Stimulated activated CD8-positive, alpha-beta memory T cell treated with anti-CD3 and anti-CD28 coated beads, Interleukin-4, amount 100 ng/mL, for 24 hours (primary cell): ENCODE measurements around the gene MRPS34.
A peak's percentile ranks its signal among the peaks of the same experiment; 100 is the strongest.

Experiments used
- DNase-seq: peaks from one replicate; pipeline ENCODE4 v3.0.0-alpha.2; 2020; ENCODE audit warnings: low read depth

The MRPS34 gene

DNA sequence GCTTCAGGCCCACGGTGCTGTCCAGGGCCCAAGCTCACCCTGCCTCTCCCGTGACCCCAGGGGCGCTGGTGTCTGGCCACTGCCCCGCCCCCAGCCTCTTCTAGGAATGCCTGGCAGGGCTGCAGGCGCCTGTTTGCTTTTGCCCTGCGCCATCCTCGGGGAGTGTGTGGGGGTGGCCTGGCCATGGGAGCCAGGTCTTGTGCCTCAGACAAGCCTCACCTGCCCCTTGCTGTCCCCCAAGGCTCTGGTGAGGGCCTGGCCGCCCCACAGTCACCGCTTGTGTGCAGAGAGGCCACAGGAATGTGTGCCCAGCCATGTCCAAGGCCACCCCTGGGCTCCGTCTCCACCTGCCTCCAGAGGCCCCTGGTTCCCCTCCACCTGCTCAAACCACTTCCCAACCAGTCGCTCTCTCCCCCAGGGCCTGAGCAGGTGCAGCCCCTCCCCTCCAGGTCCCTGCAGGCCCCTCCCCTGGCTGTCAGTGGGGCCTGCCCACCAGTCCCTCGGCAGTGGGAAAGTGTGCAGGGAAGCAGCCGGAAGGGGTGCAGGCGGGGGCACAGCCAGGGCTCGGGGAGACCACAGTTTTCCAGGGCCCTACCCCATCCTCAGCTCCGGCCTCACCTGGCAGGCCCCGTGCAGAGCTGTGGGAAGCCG, 21.4 kb upstream of the MRPS34 start:
- no peak for DNase-seq

DNA sequence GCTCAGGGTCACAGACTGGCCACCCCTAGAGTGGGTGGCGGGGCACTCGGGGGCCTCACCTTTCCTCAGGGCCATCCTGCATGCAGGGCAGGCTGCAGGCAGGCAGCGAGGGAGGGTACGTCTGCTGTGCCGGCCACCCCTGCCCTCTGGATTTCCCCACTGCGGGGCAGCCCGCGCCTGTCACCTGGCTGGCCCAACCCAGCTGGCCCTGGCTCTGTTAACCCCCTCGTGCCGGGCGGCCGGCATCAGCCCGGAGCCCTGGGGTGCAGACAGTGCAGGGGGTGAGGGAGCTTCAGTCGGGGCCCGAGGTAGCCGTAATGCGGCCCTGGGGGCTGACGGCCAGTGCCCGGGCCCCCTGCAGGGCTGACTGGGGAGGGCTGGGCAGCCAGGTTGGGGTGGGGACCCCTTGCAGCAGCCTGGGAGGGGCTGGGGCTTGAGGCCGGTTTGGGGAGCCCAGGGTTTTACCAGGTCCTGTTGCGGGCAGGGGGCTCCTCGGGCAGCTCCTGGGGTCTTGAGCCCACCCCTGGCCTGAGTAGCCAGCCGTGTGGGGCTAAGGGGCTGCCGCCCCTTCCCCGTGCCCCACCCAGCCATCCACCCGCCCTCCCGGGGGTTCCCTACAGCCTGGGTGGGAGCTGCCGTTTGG, 20.8 kb upstream of the MRPS34 start, which contains the start of gene IGFALS:
TSS of gene IGFALS (minus strand) at position 128 of the 643 bp plus-strand sequence. CDS start at position 75, 53 bp downstream.
- no peak for DNase-seq

DNA sequence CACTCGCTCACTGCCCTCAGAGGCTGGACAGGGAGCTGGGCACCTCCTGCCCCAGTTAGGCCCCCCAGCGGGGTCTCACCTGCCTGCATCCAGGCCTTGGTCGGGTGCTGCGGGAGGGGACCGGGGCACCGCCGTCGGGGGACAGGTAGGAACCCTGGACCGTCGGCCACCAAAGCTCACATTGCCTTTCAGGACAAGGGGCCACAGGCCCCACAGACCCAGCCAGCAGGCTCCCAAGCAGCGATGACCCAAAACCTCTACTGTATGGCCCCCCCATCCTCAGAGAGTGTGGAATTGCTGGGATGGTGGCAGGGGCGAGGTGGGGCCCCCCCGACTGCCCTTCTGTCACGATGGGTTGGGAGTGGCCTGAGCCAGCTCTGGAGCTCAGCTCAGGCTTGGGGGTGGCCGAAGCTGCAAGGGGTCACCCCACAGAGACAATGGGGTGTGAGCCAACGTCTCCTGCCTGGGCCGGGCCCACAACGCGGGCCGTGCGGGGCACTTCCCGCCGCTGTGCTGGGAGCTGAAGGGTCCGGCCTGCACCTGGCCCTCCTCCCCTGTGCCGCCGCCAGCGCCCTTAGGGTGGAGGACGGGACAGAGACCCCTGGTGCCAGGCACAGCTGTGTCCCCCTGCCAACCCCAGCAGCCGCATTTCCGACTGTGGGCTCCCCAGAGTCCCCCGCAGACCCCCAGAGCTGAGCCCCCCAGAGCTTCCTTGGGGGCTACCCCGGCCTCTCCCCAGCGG, 20.1 kb upstream of the MRPS34 start:
- DNase-seq = no peak

DNA sequence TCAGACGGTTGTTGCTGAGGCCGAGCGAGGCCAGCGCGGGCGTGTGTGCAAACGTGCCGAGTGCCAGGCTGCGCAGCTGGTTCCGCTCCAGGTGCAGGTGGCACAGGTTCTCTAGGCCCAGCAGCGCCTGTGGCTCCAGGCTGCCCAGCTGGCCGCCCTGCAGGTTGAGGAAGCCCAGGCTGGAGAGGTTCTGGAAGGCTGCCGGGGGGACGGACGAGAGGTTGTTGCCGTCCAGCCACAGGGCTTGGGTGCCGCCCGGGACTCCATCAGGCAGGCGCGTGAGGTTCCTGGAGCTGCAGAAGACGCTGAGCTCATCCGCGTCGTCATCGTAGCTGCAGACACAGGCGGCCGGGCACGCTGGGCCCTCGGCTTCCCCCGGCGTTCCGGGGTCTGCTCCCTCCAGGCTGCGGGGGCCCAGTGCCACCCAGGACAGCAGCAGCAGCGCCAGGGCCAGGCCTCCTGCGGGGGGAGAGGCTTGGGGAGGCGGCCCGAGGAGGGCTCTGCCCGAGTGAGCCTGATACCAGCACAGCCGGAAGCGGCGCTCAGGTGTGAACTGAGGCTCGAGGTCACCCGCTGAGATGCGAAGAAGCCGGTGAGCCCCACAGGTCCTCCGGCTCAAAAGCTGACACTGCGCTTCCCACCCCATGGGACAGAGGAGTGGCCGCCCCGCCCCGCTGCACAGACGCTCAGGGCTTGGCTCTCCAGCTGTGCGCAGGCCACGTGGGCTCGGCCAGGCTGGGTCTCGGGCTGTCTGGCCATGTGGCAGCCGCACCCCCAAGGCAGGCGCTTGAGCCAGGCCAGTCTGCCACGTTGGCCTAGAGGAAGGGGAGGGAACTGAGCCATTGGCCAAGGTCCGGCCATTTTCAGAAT, 19.2 kb upstream of the MRPS34 start:
- no peak for DNase-seq

- no peak for DNase-seq
Measured at GRCh38 chr16:1791256-1791942, 18.5 kb upstream of the MRPS34 start.

DNA sequence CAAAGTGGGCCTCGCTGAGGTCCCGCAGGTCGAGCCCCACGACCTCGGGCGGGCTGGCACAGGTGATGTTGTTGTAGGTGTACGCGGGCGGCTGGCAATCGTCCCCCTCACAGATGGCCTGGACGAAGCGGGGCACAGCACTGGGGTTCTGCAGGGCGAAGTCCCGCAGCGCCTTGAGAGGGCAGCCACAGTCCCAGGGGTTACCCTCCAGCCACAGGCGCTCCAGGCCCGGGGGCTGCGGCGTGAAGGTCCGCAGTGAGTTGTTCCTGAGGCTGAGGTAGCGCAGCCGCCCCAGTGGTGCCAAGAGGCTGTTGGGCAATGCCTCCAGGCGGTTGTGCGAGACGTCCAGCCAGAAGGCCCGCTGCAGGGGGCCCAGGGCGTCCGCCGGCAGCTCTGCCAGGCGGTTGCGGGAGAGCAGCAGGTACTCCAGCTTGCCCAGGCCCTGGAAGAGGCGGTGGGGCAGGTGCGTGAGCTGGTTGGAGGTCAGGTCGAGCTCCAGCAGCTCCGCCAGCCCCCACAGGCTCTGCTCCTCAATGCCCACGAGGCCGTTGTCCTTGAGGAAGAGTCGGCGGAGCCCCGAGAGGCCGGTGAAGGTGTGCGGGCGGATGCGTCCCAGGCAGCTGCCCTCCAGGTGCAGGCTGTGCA, 17.8 kb upstream of the MRPS34 start:
- DNase-seq = no peak

- no peak for DNase-seq
Measured at GRCh38 chr16:1790261-1790610, 17.3 kb upstream of the MRPS34 start.

DNA sequence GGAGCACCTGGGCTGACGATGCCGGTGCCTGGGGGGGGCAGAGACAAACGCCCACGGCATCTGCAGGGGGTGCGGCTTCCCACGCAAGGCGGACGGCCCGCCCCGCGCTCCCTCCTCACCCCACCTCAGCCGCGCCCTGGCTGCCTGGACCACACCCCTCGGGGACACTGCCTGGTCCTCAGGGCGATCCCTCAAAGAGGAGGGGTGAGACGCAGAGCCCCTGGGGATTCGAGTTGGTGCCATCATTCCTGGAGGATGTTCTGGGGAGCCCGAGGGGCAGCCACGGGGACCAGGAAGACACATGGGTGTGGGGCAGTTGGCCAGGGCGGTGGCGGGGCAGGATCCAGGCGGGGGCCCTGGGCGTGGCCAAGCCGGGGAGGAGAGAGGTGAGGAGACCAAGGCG, 16.7 kb upstream of the MRPS34 start:
- DNase-seq = no peak

- no peak for DNase-seq
Measured at GRCh38 chr16:1788708-1789100, 15.8 kb upstream of the MRPS34 start.

GRCh38 chr16:1788095-1788707, 15.3 kb upstream of the MRPS34 start:
- no peak for DNase-seq

GRCh38 chr16:1787322-1788094, 14.6 kb upstream of the MRPS34 start:
- no peak for DNase-seq

DNA sequence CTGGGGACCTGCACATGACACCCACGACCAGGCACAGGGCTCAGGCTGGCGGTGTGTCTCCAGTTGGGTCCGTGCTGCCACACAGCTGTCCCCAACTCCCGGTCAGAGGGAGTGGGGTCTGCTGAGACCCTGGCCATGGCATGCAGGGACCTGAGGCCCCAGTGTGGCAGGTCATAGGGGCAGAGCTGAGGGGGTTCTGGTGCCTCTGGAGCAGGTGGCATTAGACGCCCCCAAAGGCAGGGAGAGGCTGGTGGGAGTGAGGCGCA, 14.1 kb upstream of the MRPS34 start:
- no peak for DNase-seq

DNA sequence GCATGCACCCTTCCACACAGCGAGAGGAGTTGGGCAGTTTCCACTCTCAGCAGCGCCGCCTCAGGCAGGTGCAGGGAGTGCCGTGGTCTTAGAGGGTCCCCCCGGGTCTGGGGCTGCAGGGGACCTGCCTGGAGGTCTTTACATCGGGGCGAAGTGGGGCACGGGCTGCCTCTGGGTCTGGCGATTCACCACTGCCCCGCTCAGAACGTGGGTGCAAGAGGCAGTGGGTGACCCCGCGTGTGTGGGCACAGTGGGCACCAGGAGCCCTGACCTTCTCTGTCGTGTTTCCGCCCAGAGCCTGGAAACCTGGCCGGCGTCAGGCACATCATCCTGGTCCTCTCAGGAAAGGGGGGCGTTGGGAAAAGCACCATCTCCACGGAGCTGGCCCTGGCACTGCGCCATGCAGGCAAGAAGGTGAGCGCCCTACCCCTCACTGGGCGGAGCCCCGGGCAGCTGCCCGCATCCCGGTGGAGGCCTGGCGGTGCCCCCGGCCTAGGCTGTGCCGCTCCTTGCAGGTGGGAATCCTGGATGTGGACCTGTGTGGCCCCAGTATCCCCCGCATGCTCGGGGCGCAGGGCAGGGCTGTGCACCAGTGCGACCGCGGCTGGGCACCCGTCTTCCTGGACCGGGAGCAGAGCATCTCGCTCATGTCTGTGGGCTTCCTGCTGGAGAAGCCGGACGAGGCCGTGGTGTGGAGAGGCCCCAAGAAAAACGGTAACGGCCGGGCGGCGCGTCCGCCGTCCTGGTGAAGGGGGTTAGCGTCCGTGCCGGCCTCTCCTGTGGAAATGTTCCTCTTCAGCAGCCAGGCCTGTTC, 13.5 kb upstream of the MRPS34 start:
- DNase-seq = no peak

DNA sequence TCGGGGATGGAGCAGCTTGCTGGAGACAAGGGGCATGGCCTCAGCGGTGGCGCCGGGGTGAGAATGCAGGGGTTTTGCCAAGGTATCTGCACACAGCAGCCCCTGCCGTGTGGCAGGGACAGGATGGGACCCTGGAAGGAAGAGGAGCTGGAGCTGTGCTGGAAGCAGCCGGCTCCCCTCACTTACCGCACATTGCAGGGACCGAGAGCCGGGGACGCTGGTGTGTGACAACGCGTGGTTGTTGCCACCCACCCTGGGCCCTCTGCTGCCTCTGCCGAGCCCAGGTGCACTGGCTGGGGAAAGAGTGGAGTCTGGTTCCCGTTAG, 12.9 kb upstream of the MRPS34 start:
- DNase-seq = no peak

- no peak for DNase-seq
Measured at GRCh38 chr16:1784977-1785845, 12.3 kb upstream of the MRPS34 start.

DNA sequence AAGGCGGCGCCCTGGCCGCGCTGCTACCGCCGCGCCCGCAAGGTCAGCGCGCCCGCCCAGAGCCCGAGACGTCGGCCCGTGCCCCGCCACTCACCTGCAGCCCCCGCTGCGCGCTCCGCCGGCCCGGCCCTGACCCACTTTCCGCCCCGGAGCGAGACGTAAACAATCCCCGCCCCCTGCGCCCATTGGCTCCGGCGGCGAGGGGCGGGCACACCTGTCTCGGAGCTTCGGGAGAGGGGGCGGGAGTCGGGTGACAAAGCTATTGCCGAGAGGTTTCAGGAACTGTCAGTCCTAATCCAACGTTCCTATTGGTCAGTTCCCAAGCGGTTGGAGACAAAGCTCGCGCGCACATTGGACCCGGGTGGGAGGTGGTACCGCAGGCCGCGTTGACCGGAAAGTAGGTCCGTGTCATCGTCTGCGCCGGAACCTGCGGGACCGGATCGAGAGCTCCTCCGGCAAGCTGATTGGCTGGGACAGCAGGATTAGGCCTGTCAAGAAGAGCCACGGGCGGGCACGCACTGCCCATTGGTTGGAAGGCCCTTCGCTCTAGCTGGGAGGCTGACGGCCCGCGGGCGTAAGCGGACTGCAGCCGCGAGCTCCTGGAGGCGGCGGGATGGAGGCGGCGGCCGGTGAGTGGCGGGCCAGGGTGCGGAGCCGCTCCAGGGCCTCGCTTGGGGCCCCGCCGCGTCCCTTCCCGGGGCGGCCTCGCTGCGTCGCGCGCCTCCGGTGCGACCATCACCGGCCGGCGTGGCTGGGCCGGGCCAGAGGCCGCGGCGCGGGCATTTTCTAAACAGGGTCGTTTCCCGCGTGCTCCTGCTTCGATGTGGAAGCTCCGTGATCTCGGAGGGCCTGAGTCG, 9.7 kb upstream of the MRPS34 start, which contains the start of the genes NUBP2 and SPSB3:
TSS of gene NUBP2 (plus strand) at position 553 of the 857 bp plus-strand sequence. CDS start at position 614, 61 bp downstream.
TSS of gene SPSB3 (minus strand) at position 164 of the 857 bp plus-strand sequence. CDS start 1,088 bp downstream, outside the sequence.
- DNase-seq = peak; percentile 96

GRCh38 chr16:1781758-1782407, 8.9 kb upstream of the MRPS34 start:
- DNase-seq = no peak
